Prostate gland (tissue), 2 donors: Measurements from ENCODE around the gene PGBD5. TPM values are rescaled to one million over a fixed set of nuclear protein-coding genes. Genes with fewer than 3 reads are reported as not detected.
"Not testable (repeated sequence)": the region's sequence is repeated elsewhere in the genome, so short reads cannot be mapped to it uniquely, and the experiment has no call there.

Experiments
- DNase-seq: peaks from one replicate; pipeline ENCODE4 v3.0.0-alpha.2; 2019; ENCODE audit warnings: low spot score
- H3K27ac ChIP-seq, 2 donors: fragments of 200-600 bp; sonication (generic); 2 replicates each; pipeline ENCODE4 v1.5.1; 2017 to 2019
- H3K27me3 ChIP-seq: fragments of 200-600 bp; sonication (generic); replicated peaks from 2 replicates; pipeline ENCODE4 v1.5.1; 2019; ENCODE audit not compliant: insufficient read depth
- H3K36me3 ChIP-seq, 2 donors: fragments of 200-600 bp; sonication (generic); 1 replicate in 1 of 2; 2 replicates in 1 of 2; pipeline versions ENCODE4 v1.5.1 to v1.8.1; 2017 to 2019
- H3K4me1 ChIP-seq: fragments of 200-600 bp; sonication (generic); replicated peaks from 2 replicates; pipeline ENCODE4 v1.5.1; 2019
- H3K4me3 ChIP-seq, 2 donors: fragments of 200-600 bp; sonication (generic); 2 replicates each; pipeline ENCODE4 v1.5.1; 2017 to 2019
- H3K9me3 ChIP-seq: fragments of 200-600 bp; sonication (generic); 2 replicates; pipeline ENCODE4 v1.5.1; 2017
- CTCF ChIP-seq, 4 experiments: fragments of 200-600 bp in 2 of 4; fragments of 450-650 bp in 2 of 4; sonication (generic) in 2 of 4; IDR thresholded peaks; 1 replicate in 3 of 4; 2 replicates in 1 of 4; pipeline ENCODE4 v1.5.1; 2016 to 2019; ENCODE audit warnings: antibody characterized with exemption in 4 of 4, mild to moderate bottlenecking in 2 of 4, moderate library complexity in 2 of 4
- POLR2A ChIP-seq: fragments of 450-650 bp; IDR thresholded peaks from one replicate; pipeline ENCODE4 v1.6.1; 2016; ENCODE audit warnings: antibody characterized with exemption, mild to moderate bottlenecking
- POLR2AphosphoS5 ChIP-seq: sonication (generic); formaldehyde crosslinking; IDR thresholded peaks from one replicate; pipeline ENCODE4 v1.6.1; 2017; ENCODE audit warnings: antibody characterized with exemption
- WGBS: methylation state at CpG from one replicate; pipeline ENCODE4 v1.1.5; 2018; 5-methylcytosine and 5-hydroxymethylcytosine counted together
- intact Hi-C: fragments of 100-400 bp; cut with DNase I; formaldehyde crosslinking; loops from one replicate; pipeline ENCODE4 v1.14.2; 2022
- total RNA-seq, 2 donors: library from RNA; depleted of rRNA; stranded (reverse); fragments of >200 nt; gene quantifications; one replicate each; pipeline ENCODE4 v1.1.0, GENCODE V29; 2016

The PGBD5 gene
- total RNA-seq, 2 donors from 2014 or later, result 0.55 to 8.8 TPM

- no peak for DNase-seq
- Histone ChIP-seq H3K36me3 (no peaks in the 10 kb centered on the region), H3K27me3 (no peaks in the 10 kb centered on the region), H3K4me1 (no peaks in the 10 kb centered on the region), H3K27ac (no peak overlapping the region), H3K9me3 (no peaks in the 10 kb centered on the region), H3K4me3 (no peak overlapping the region)
- TF ChIP-seq POLR2AphosphoS5 (no peak), CTCF (IDR thresholded peaks at IDR 0.05) (no peak), POLR2A (no peak)
- intact Hi-C loops, result no loop called here
- WGBS, result 60% methylated on average over 14 of the region's 14 CpGs
Measured at GRCh38 chr1:230422221-230422981, 3.7 kb downstream of the PGBD5 start.

GRCh38 chr1:230421481-230421880 lies 4.7 kb downstream of the PGBD5 start:
- no peaks in the 10 kb centered on the region for H3K27me3 ChIP-seq
- intact Hi-C loops, result no loop called here
- no peak overlapping the region for H3K27ac ChIP-seq
- DNase-seq, result no peak
- no peaks in the 10 kb centered on the region for H3K9me3 ChIP-seq
- no peaks in the 10 kb centered on the region for H3K4me1 ChIP-seq
- H3K36me3 ChIP-seq, result no peaks in the 10 kb centered on the region
- no peak for TF ChIP-seq POLR2A
- no peak for TF ChIP-seq POLR2AphosphoS5
- TF ChIP-seq CTCF (IDR thresholded peaks at IDR 0.05), result no peak
- 71% methylated on average over 1 of the region's 1 CpG for WGBS
- no peak overlapping the region for H3K4me3 ChIP-seq

- H3K4me1 ChIP-seq, H3K27ac ChIP-seq, H3K4me3 ChIP-seq, H3K9me3 ChIP-seq, intact Hi-C loops, H3K36me3 ChIP-seq, DNase-seq, H3K27me3 ChIP-seq: not testable (repeated sequence)
- WGBS, result 96% methylated on average over 2 of the region's 2 CpGs
Measured at GRCh38 chr1:230420372-230420771, 5.8 kb downstream of the PGBD5 start.

- intact Hi-C loops, result no loop called here
- 70% methylated on average over 7 of the region's 7 CpGs for WGBS
Measured at GRCh38 chr1:230416430-230416829, 9.7 kb downstream of the PGBD5 start.

GRCh38 chr1:230415405-230416132 lies 10.6 kb downstream of the PGBD5 start:
- no peak for TF ChIP-seq POLR2AphosphoS5
- no peak for TF ChIP-seq CTCF (IDR thresholded peaks at IDR 0.05)
- no peak for TF ChIP-seq POLR2A
- no peaks in the 10 kb centered on the region for H3K36me3 ChIP-seq
- no peak for DNase-seq
- H3K9me3 ChIP-seq, result no peaks in the 10 kb centered on the region
- H3K4me1 ChIP-seq, result no peaks in the 10 kb centered on the region
- no peak overlapping the region for H3K4me3 ChIP-seq
- H3K27me3 ChIP-seq, result no peaks in the 10 kb centered on the region
- WGBS, result 57% methylated on average over 2 of the region's 2 CpGs
- no peak overlapping the region for H3K27ac ChIP-seq
- intact Hi-C loops, result no loop called here

More at GRCh38 chr1:230416430-230416829, 9.7 kb downstream of the PGBD5 start:
- Histone ChIP-seq H3K27me3 (no peaks in the 10 kb centered on the region), H3K9me3 (no peaks in the 10 kb centered on the region), H3K27ac (no peak overlapping the region), H3K4me3 (no peak overlapping the region), H3K4me1 (no peaks in the 10 kb centered on the region), H3K36me3 (no peaks in the 10 kb centered on the region)
- TF ChIP-seq CTCF (IDR thresholded peaks at IDR 0.05), result no peak
- no peak for DNase-seq
